ENCODE measurements around the gene TEKTIP1. TPM values are rescaled to one million over a fixed set of nuclear protein-coding genes. Genes with fewer than 3 reads are reported as not detected.
"Not testable (repeated sequence)": the region's sequence is repeated elsewhere in the genome, so short reads cannot be mapped to it uniquely, and the experiment has no call there.

Gene TEKTIP1
- polyA plus RNA-seq, 1 donor: 3.2 TPM

- H3K36me3 ChIP-seq (ENCODE audit: control insufficient read depth, insufficient read depth, low read length): peaks cover 4% of the 10 kb centered on the region
- H3K4me3 ChIP-seq (ENCODE audit: low read length): no peak overlapping the region
- H3K27me3 ChIP-seq (ENCODE audit: control insufficient read depth, insufficient read depth, low read length): no peaks in the 10 kb centered on the region
- peaks cover 2% of the 10 kb centered on the region for H3K9me3 ChIP-seq (ENCODE audit: control insufficient read depth, low read depth, low read length)
- peaks cover 5% of the 10 kb centered on the region for H3K4me1 ChIP-seq (ENCODE audit: control insufficient read depth, insufficient read depth, low read length)
- DNase-seq: no peak
- no peak overlapping the region for H3K27ac ChIP-seq (ENCODE audit: low read length)
- WGBS (ENCODE audit: insufficient coverage, low lambda C conversion rate): no CpG with 5 or more reads among the region's 9 CpGs
Measured at GRCh38 chr19:3551792-3552095, 12.8 kb downstream of the TEKTIP1 start.

- no peak overlapping the region for H3K27ac ChIP-seq (ENCODE audit: low read length)
- H3K4me3 ChIP-seq (ENCODE audit: low read length): no peak overlapping the region
- H3K4me1 ChIP-seq (ENCODE audit: control insufficient read depth, insufficient read depth, low read length): peaks cover 6% of the 10 kb centered on the region
- WGBS (ENCODE audit: insufficient coverage, low lambda C conversion rate): no CpG with 5 or more reads among the region's 21 CpGs
- DNase-seq: no peak
- H3K9me3 ChIP-seq (ENCODE audit: control insufficient read depth, low read depth, low read length): no peaks in the 10 kb centered on the region
- H3K36me3 ChIP-seq (ENCODE audit: control insufficient read depth, insufficient read depth, low read length): no peaks in the 10 kb centered on the region
- H3K27me3 ChIP-seq (ENCODE audit: control insufficient read depth, insufficient read depth, low read length): no peaks in the 10 kb centered on the region
Measured at GRCh38 chr19:3554254-3555083, 15.5 kb downstream of the TEKTIP1 start.

DNA sequence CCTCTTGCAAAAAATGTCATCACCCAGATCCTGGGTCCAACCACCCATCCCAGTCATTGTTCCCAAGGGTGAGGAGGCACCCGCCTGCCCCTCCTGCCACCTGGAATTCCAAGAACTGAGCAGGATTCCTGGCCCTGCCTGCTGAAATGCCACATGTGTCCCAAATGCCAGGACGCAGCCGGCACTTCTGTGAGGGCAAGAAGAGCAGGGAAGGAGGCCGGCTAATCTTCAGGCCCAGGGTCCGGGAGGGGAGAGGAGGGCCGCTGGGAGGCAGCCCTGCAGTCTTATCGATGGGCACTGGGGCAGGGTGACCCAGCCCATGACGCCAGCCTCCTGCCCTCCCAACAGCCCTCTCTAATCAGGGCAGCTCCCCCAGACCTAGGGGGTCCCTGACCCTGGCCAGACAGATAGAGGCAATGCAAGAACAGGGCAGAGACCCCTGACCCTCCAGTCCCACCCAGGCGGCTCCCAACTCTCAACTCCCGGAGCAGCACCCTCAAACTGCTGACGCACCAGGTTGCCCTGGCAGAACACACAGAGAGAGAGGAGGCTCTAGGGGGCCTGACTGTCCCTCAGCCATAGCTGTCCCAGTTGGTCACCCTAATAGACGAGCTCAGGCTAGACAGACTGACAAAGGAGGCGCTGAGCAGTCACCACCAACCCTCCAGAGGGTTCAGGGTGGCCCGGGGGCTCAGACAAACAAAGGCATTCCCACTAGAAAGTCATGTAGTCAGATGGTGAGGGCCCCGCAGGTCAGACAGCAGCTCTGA is 16.9 kb downstream of the TEKTIP1 start:
- DNase-seq: no peak
- Histone ChIP-seq H3K4me3 (ENCODE audit: low read length) (no peak overlapping the region), H3K4me1 (ENCODE audit: control insufficient read depth, insufficient read depth, low read length) (peaks cover 6% of the 10 kb centered on the region)

DNA sequence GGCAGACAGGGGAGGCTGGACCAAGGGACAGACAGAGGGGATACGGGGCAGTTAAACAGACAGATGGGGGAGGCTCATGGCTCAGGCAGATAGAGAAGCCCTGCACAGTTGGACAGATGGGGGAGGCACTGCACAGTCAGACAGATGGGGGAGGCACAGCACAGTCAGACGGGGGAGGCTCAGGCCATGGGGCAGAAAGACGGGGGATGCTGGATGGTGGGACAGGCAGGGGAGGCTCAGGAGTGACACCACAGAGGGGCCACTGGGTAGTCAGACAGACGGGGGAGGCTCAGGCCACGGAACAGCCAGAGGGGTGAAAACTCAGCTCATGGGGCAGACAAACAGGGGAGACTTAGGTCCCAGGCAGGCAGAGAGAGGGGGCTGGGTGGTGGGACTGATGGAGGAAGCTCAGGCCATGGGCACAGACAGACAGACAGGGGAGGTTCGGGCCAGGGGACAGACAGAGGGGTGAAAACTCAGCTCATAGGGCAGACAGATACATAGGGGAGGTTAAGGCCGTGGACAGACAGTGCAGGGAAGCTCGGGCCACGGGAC is 17.5 kb downstream of the TEKTIP1 start:
- Histone ChIP-seq H3K9me3 (ENCODE audit: control insufficient read depth, low read depth, low read length) (no peaks in the 10 kb centered on the region), H3K4me1 (ENCODE audit: control insufficient read depth, insufficient read depth, low read length) (peaks cover 6% of the 10 kb centered on the region), H3K27me3 (ENCODE audit: control insufficient read depth, insufficient read depth, low read length) (no peaks in the 10 kb centered on the region), H3K27ac (ENCODE audit: low read length) (no peak overlapping the region), H3K4me3 (ENCODE audit: low read length) (peak overlapping the region; percentile 35), H3K36me3 (ENCODE audit: control insufficient read depth, insufficient read depth, low read length) (no peaks in the 10 kb centered on the region)
- no peak for DNase-seq
- WGBS (ENCODE audit: insufficient coverage, low lambda C conversion rate): no CpG with 5 or more reads among the region's 9 CpGs

More for the DNA sequence above, 16.9 kb downstream of the TEKTIP1 start:
- Histone ChIP-seq H3K27me3 (ENCODE audit: control insufficient read depth, insufficient read depth, low read length) (no peaks in the 10 kb centered on the region), H3K9me3 (ENCODE audit: control insufficient read depth, low read depth, low read length) (no peaks in the 10 kb centered on the region), H3K36me3 (ENCODE audit: control insufficient read depth, insufficient read depth, low read length) (no peaks in the 10 kb centered on the region), H3K27ac (ENCODE audit: low read length) (no peak overlapping the region)
- no CpG with 5 or more reads among the region's 15 CpGs for whole genome bisulfite sequencing (ENCODE audit: insufficient coverage, low lambda C conversion rate)

- DNase-seq: peak in 1 of 2 donors; percentile 59
- Histone ChIP-seq H3K4me3 (ENCODE audit: low read length) (peak overlapping the region; percentile 35), H3K36me3 (ENCODE audit: control insufficient read depth, insufficient read depth, low read length) (no peaks in the 10 kb centered on the region), H3K4me1 (ENCODE audit: control insufficient read depth, insufficient read depth, low read length) (peaks cover 6% of the 10 kb centered on the region), H3K27me3 (ENCODE audit: control insufficient read depth, insufficient read depth, low read length) (no peaks in the 10 kb centered on the region), H3K9me3 (ENCODE audit: control insufficient read depth, low read depth, low read length) (no peaks in the 10 kb centered on the region), H3K27ac (ENCODE audit: low read length) (no peak overlapping the region)
- no CpG with 5 or more reads among the region's 60 CpGs for WGBS (ENCODE audit: insufficient coverage, low lambda C conversion rate)
Measured at GRCh38 chr19:3556978-3557460, 18.0 kb downstream of the TEKTIP1 start.

DNA sequence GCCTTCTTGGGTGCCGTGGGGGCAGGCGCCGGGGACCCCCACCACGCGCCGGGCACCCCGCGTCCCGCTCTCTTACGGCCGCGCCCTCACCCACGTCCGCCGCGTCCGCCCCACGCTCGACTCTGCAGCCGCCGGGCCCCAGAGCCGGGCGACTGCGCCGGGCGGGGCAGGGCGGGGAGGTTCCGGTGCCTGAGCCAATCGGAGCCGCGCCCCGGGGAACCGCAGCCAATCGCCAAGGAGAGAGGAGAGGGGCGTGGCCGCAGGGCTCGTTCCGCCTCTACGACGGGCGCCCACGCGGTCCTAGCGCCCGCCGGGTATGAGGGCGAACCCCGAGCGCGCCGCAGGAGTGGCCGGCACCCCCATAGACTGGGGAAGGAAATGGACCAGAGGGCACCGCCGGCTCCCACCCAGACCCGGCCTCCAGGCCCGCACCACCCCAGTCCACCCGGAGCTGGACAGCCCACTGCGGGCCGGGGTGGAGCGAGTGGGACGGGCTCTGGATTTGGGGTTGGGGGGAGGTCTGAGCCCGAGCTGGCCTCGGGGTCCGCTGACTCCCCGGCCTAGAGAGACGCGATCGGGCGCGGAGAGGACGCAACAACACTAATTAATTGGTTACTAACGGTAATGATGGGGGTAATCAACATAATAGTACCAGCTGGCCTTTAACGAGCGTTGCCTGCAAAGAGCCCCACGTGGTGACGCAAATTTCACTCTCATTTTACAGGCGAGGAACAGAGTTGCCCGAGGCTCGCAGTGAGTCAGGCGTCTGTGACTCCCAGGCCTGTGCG is 18.7 kb downstream of the TEKTIP1 start, which contains the start of gene MFSD12:
Gene MFSD12 (minus strand): TSS at position 126 of the 788 bp plus-strand sequence. CDS start 183 bp downstream, outside the sequence.
- peak; percentile 88 to 94 for DNase-seq
- no CpG with 5 or more reads among the region's 81 CpGs for WGBS (ENCODE audit: insufficient coverage, low lambda C conversion rate)
- Histone ChIP-seq H3K27ac (ENCODE audit: low read length) (peak within 1 kb of the TSS; percentile 1), H3K27me3 (ENCODE audit: control insufficient read depth, insufficient read depth, low read length) (no peaks in the 10 kb centered on the region), H3K9me3 (ENCODE audit: control insufficient read depth, low read depth, low read length) (no peaks in the 10 kb centered on the region), H3K4me3 (ENCODE audit: low read length) (peak within 1 kb of the TSS; percentile 67), H3K36me3 (ENCODE audit: control insufficient read depth, insufficient read depth, low read length) (no peaks in the 10 kb centered on the region), H3K4me1 (ENCODE audit: control insufficient read depth, insufficient read depth, low read length) (peaks cover 6% of the 10 kb centered on the region)

GRCh38 chr19:3563709-3564524 is 24.9 kb downstream of the TEKTIP1 start:
- no peak for DNase-seq
- no CpG with 5 or more reads among the region's 17 CpGs for WGBS (ENCODE audit: insufficient coverage, low lambda C conversion rate)
- no peaks in the 10 kb centered on the region for H3K36me3 ChIP-seq (ENCODE audit: control insufficient read depth, insufficient read depth, low read length)
- no peak overlapping the region for H3K27ac ChIP-seq (ENCODE audit: low read length)
- H3K4me3 ChIP-seq (ENCODE audit: low read length): no peak overlapping the region
- no peaks in the 10 kb centered on the region for H3K9me3 ChIP-seq (ENCODE audit: control insufficient read depth, low read depth, low read length)
- H3K4me1 ChIP-seq (ENCODE audit: control insufficient read depth, insufficient read depth, low read length): no peaks in the 10 kb centered on the region
- H3K27me3 ChIP-seq (ENCODE audit: control insufficient read depth, insufficient read depth, low read length): no peaks in the 10 kb centered on the region

GRCh38 chr19:3565139-3565538 is 26.2 kb downstream of the TEKTIP1 start:
- Histone ChIP-seq H3K9me3 (ENCODE audit: control insufficient read depth, low read depth, low read length) (no peaks in the 10 kb centered on the region), H3K4me1 (ENCODE audit: control insufficient read depth, insufficient read depth, low read length) (no peaks in the 10 kb centered on the region), H3K36me3 (ENCODE audit: control insufficient read depth, insufficient read depth, low read length) (no peaks in the 10 kb centered on the region), H3K27me3 (ENCODE audit: control insufficient read depth, insufficient read depth, low read length) (no peaks in the 10 kb centered on the region), H3K4me3 (ENCODE audit: low read length) (no peak overlapping the region), H3K27ac (ENCODE audit: low read length) (no peak overlapping the region)
- no peak for DNase-seq
- 80% methylated on average over 1 of the region's 19 CpGs for WGBS (ENCODE audit: insufficient coverage, low lambda C conversion rate)

GRCh38 chr19:3570042-3570441 is 31.1 kb downstream of the TEKTIP1 start:
- DNase-seq; H3K36me3 ChIP-seq (ENCODE audit: control insufficient read depth, insufficient read depth, low read length); H3K27me3 ChIP-seq (ENCODE audit: control insufficient read depth, insufficient read depth, low read length); H3K4me3 ChIP-seq (ENCODE audit: low read length); H3K27ac ChIP-seq (ENCODE audit: low read length): not testable (repeated sequence)
- WGBS (ENCODE audit: insufficient coverage, low lambda C conversion rate): 100% methylated on average over 1 of the region's 11 CpGs
- peaks cover 14% of the 10 kb centered on the region for H3K4me1 ChIP-seq (ENCODE audit: control insufficient read depth, insufficient read depth, low read length)
- peaks cover 12% of the 10 kb centered on the region for H3K9me3 ChIP-seq (ENCODE audit: control insufficient read depth, low read depth, low read length)
